Stimulated activated CD8-positive, alpha-beta memory T cell treated with anti-CD3 and anti-CD28 coated beads, Interleukin-12 subunit alpha, Interleukin-12 subunit beta, amount 100 ng/mL, for 1 hour (primary cell): ENCODE measurements around the gene PDGFRA.

ENCODE experiments used
- DNase-seq: peaks from one replicate; pipeline ENCODE4 v3.0.0-alpha.2; 2020; ENCODE audit warnings: low read depth

PDGFRA gene

GRCh38 chr4:54228961-54229501 is at the start of gene PDGFRA:
PDGFRA (plus strand) TSS chr4:54229293; CDS start chr4:54258769, 29,476 bp downstream.
- no peak for DNase-seq

- no peak for DNase-seq
These were observed 44.5 kb upstream of the PDGFRA start for GRCh38 chr4:54184581-54184980.

- no peak for DNase-seq
These were observed 43.9 kb upstream of the PDGFRA start for GRCh38 chr4:54185044-54185780.

GRCh38 chr4:54185866-54186265 is 43.2 kb upstream of the PDGFRA start:
- no peak for DNase-seq

- no peak for DNase-seq
These were observed 42.7 kb upstream of the PDGFRA start for GRCh38 chr4:54186371-54186770.

GRCh38 chr4:54187148-54187547 is 41.9 kb upstream of the PDGFRA start:
- no peak for DNase-seq

- no peak for DNase-seq
These were observed 40.0 kb upstream of the PDGFRA start for GRCh38 chr4:54189140-54189539.

- DNase-seq: no peak
These were observed 36.3 kb upstream of the PDGFRA start for GRCh38 chr4:54192811-54193210.

GRCh38 chr4:54197926-54198325 is 31.2 kb upstream of the PDGFRA start:
- no peak for DNase-seq

GRCh38 chr4:54199919-54200318 is 29.2 kb upstream of the PDGFRA start:
- no peak for DNase-seq

- no peak for DNase-seq
These were observed 19.5 kb upstream of the PDGFRA start for GRCh38 chr4:54209617-54210016.

GRCh38 chr4:54213001-54213400 is 16.1 kb upstream of the PDGFRA start:
- DNase-seq: no peak

- DNase-seq: no peak
These were observed 15.3 kb upstream of the PDGFRA start for GRCh38 chr4:54213761-54214160.

- DNase-seq: no peak
These were observed 13.6 kb upstream of the PDGFRA start for GRCh38 chr4:54215379-54216077.

GRCh38 chr4:54217642-54218495 is 11.2 kb upstream of the PDGFRA start:
- peak; percentile 35 for DNase-seq

- DNase-seq: no peak
These were observed 10.4 kb upstream of the PDGFRA start for GRCh38 chr4:54218736-54219135.

- no peak for DNase-seq
These were observed 4.0 kb upstream of the PDGFRA start for GRCh38 chr4:54224996-54225597.

GRCh38 chr4:54225598-54226403 is 3.3 kb upstream of the PDGFRA start:
- no peak for DNase-seq

- DNase-seq: no peak
These were observed 2.5 kb upstream of the PDGFRA start for GRCh38 chr4:54226404-54227255.
